SU-DHL-6 (cell line): ENCODE data around the gene ACTL6B.

Experiments used
- H2AFZ ChIP-seq: fragments of 200-600 bp; sonication (generic); 2 replicates; pipeline ENCODE4 v1.6.1; 2014; ENCODE audit warnings: low read depth, mild to moderate bottlenecking, moderate library complexity, mixed read lengths, antibody characterized with exemption, low read length; ENCODE audit not compliant: severe bottlenecking
- H3F3A ChIP-seq: fragments of 200-600 bp; shearing (Covaris generic); 2 replicates; pipeline ENCODE4 v1.6.0; 2016; ENCODE audit warnings: antibody characterized with exemption, mild to moderate bottlenecking; ENCODE audit not compliant: insufficient read depth
- H3K27ac ChIP-seq: fragments of 200-600 bp; sonication (generic); 2 replicates; pipeline ENCODE4 v1.5.1; 2016; ENCODE audit warnings: low read depth, mild to moderate bottlenecking, low read length, moderate library complexity, mixed read lengths
- H3K27me3 ChIP-seq: fragments of 200-600 bp; sonication (generic), shearing (Covaris generic); 2 replicates; pipeline ENCODE4 v1.6.0; 2014; ENCODE audit warnings: mild to moderate bottlenecking, low read length
- H3K36me3 ChIP-seq: fragments of 200-600 bp; sonication (generic); 2 replicates; pipeline ENCODE4 v1.6.1; 2014; ENCODE audit warnings: mild to moderate bottlenecking, low read length, mixed read lengths
- H3K4me2 ChIP-seq: fragments of 300-600, 200-600 bp; shearing (Covaris generic), sonication (generic); 2 replicates; pipeline ENCODE4 v1.6.0; 2014; ENCODE audit warnings: low read length, low read depth, mild to moderate bottlenecking; ENCODE audit not compliant: poor library complexity, severe bottlenecking
- H3K4me3 ChIP-seq: fragments of 200-600 bp; sonication (generic); 2 replicates; pipeline ENCODE4 v1.5.1; 2014; ENCODE audit warnings: antibody characterized with exemption, low read length, mild to moderate bottlenecking, mixed read lengths; ENCODE audit not compliant: insufficient read depth, poor library complexity, severe bottlenecking
- H3K79me2 ChIP-seq: fragments of 200-600 bp; sonication (generic); 2 replicates; pipeline ENCODE4 v1.6.1; 2014; ENCODE audit warnings: mild to moderate bottlenecking, low read length, moderate library complexity; ENCODE audit not compliant: insufficient read depth
- H3K9ac ChIP-seq: fragments of 200-600 bp; sonication (generic); 2 replicates; pipeline ENCODE4 v1.7.0; 2014; ENCODE audit warnings: mild to moderate bottlenecking, low read length
- H3K9me2 ChIP-seq: fragments of 200-600 bp; sonication (generic); replicated peaks from 2 replicates; pipeline ENCODE4 v1.6.1; 2014; ENCODE audit warnings: low read length; ENCODE audit not compliant: insufficient read depth
- H3K9me3 ChIP-seq: fragments of 200-600 bp; sonication (generic); 2 replicates; pipeline ENCODE4 v1.6.1; 2014; ENCODE audit warnings: low read length, mixed read lengths; ENCODE audit not compliant: insufficient read depth
- H4K20me1 ChIP-seq: fragments of 200-600 bp; sonication (generic); 2 replicates; pipeline ENCODE4 v1.6.1; 2014; ENCODE audit warnings: low read depth, mild to moderate bottlenecking, antibody characterized with exemption, low read length, moderate library complexity, mixed read lengths
- EZH2phosphoT487 ChIP-seq: fragments of 200-600 bp; sonication (generic), shearing (Covaris generic); conservative IDR thresholded peaks from 2 replicates; pipeline ENCODE4 v1.6.1; 2018; ENCODE audit warnings: mild to moderate bottlenecking, antibody characterized with exemption, low read length, moderate library complexity, mixed read lengths
- TF ChIP-seq, protein P1 (sequence below): fragments of 200-600 bp; sonication (generic); IDR thresholded peaks from one replicate; pipeline ENCODE4 v1.5.1; 2017; ENCODE audit warnings: antibody characterized with exemption, mild to moderate bottlenecking, low read length, moderate library complexity; ENCODE audit not compliant: insufficient read depth, poor library complexity, severe bottlenecking

Gene ACTL6B

GRCh38 chr7:100696123-100696521 lies 39.9 kb upstream of the ACTL6B start:
- no peak overlapping the region for H2AFZ ChIP-seq
- H3F3A ChIP-seq: peaks cover 24% of the 10 kb centered on the region
- H3K27me3 ChIP-seq: no peaks in the 10 kb centered on the region
- H3K9ac ChIP-seq: no peak overlapping the region
- H3K36me3 ChIP-seq: no peaks in the 10 kb centered on the region
- H3K4me3 ChIP-seq: no peak overlapping the region
- H3K27ac ChIP-seq: no peak overlapping the region
- TF ChIP-seq, protein P1, sequence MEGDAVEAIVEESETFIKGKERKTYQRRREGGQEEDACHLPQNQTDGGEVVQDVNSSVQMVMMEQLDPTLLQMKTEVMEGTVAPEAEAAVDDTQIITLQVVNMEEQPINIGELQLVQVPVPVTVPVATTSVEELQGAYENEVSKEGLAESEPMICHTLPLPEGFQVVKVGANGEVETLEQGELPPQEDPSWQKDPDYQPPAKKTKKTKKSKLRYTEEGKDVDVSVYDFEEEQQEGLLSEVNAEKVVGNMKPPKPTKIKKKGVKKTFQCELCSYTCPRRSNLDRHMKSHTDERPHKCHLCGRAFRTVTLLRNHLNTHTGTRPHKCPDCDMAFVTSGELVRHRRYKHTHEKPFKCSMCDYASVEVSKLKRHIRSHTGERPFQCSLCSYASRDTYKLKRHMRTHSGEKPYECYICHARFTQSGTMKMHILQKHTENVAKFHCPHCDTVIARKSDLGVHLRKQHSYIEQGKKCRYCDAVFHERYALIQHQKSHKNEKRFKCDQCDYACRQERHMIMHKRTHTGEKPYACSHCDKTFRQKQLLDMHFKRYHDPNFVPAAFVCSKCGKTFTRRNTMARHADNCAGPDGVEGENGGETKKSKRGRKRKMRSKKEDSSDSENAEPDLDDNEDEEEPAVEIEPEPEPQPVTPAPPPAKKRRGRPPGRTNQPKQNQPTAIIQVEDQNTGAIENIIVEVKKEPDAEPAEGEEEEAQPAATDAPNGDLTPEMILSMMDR: no peak
- TF ChIP-seq EZH2phosphoT487: no peak
- H4K20me1 ChIP-seq: peaks cover 5% of the 10 kb centered on the region; the same call in 1 of the 2 replicates
- peaks cover 16% of the 10 kb centered on the region for H3K79me2 ChIP-seq
- H3K4me2 ChIP-seq: no peak overlapping the region
- H3K9me2 ChIP-seq: no peaks in the 10 kb centered on the region
- no peaks in the 10 kb centered on the region for H3K9me3 ChIP-seq

DNA sequence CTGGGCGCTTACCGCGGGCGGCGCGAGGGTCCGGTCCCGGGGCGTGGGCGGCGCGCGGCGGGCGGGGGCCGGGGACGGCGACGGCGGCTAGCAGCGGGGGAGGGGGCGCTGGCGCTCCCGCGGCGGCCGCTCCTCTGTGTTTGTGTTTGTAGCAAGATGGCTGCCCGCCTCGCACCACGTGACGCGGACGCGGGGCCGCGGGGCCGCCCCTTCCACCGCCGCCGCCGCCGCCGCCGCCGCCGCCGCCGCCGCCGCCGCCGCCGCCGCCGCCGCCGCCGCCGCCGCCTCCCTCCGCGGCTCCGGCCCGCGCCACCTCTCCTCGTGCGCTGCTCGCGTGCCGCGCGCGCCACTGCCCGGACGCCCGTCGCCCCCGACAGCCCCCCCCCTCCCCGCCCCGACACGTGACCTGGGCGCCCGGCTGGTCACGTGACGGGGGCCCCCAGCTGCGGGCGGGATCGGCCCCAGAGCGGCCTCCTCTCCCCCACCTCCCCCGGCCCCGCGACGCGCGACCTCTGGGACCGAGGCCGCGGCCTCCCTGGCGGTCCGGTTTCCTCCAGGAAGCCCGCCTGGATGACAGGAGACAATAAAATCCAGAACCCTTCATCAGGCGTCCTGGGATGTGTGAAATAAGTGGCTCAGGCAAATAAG lies 38.0 kb upstream of the ACTL6B start, which contains the start of gene GIGYF1:
TSS of gene GIGYF1 (minus strand) at position 153 of the 648 bp plus-strand sequence. CDS start 6,012 bp downstream, outside the sequence.
- Histone ChIP-seq H3K79me2 (peaks cover 32% of the 10 kb centered on the region), H3K27ac (no peak within 1 kb of the TSS), H3K4me3 (peak within 1 kb of the TSS; percentile 77), H3F3A (peaks cover 24% of the 10 kb centered on the region), H4K20me1 (peaks cover 9% of the 10 kb centered on the region; the same call in 1 of the 2 replicates), H2AFZ (peak within 1 kb of the TSS; percentile 85), H3K9me2 (no peaks in the 10 kb centered on the region), H3K36me3 (no peaks in the 10 kb centered on the region), H3K9ac (peak within 1 kb of the TSS; percentile 88), H3K27me3 (no peaks in the 10 kb centered on the region), H3K4me2 (peak within 1 kb of the TSS; percentile 91), H3K9me3 (no peaks in the 10 kb centered on the region)
- TF ChIP-seq, protein P1: no peak
- TF ChIP-seq EZH2phosphoT487: no peak

- H3K27me3 ChIP-seq: no peaks in the 10 kb centered on the region
- peak overlapping the region; percentile 91 for H3K4me2 ChIP-seq
- H3K27ac ChIP-seq: no peak overlapping the region
- H3K79me2 ChIP-seq: peaks cover 39% of the 10 kb centered on the region
- no peak for TF ChIP-seq EZH2phosphoT487
- TF ChIP-seq, protein P1: no peak
- no peaks in the 10 kb centered on the region for H3K9me2 ChIP-seq
- H3F3A ChIP-seq: peaks cover 24% of the 10 kb centered on the region
- no peaks in the 10 kb centered on the region for H3K9me3 ChIP-seq
- no peaks in the 10 kb centered on the region for H3K36me3 ChIP-seq
- peak overlapping the region; percentile 77 for H3K4me3 ChIP-seq
- no peak overlapping the region for H2AFZ ChIP-seq
- H4K20me1 ChIP-seq: peaks cover 9% of the 10 kb centered on the region; the same call in 1 of the 2 replicates
- H3K9ac ChIP-seq: peak overlapping the region; percentile 88
Measured at GRCh38 chr7:100693312-100694097, 37.3 kb upstream of the ACTL6B start.
